ENCODE measurements around the gene LIMA1. TPM values are rescaled to one million over a fixed set of nuclear protein-coding genes. Genes with fewer than 3 reads are reported as not detected.

Gene LIMA1
- total RNA-seq, 3 donors from 2014 or later: 155 to 364 (median 249) TPM

DNA sequence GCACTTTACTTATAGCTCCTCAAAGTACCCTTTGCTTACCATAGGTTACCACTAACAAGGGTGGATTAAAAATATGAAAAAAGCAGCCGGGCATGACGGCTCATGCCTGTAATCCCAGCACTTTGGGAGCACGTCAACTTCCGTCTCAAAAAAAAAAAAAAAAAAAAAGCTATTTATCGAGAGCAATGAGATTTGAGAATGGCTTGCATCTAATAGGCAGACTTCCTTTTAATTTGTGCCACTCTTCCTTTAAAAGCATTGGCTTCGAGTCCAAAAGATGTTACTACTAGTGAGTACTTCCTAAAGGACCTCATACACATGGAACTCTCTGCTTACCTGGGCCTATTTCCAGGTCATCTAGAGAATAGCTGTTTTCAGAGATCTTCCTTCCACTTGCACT is 77.7 kb downstream of the LIMA1 start:
- Histone ChIP-seq H3K36me3 (ENCODE audit: low read depth) (peaks cover 6% of the 10 kb centered on the region), H3K9me3 (no peaks in the 10 kb centered on the region), H3K4me1 (ENCODE audit: low read depth) (peaks cover 8% of the 10 kb centered on the region), H3K4me3 (no peak overlapping the region)
- ATAC-seq (no peak), DNase-seq (no peak)
- intact Hi-C loops (cut with DNase I, micrococcal nuclease): no loop called here
- TF ChIP-seq, protein P1, sequence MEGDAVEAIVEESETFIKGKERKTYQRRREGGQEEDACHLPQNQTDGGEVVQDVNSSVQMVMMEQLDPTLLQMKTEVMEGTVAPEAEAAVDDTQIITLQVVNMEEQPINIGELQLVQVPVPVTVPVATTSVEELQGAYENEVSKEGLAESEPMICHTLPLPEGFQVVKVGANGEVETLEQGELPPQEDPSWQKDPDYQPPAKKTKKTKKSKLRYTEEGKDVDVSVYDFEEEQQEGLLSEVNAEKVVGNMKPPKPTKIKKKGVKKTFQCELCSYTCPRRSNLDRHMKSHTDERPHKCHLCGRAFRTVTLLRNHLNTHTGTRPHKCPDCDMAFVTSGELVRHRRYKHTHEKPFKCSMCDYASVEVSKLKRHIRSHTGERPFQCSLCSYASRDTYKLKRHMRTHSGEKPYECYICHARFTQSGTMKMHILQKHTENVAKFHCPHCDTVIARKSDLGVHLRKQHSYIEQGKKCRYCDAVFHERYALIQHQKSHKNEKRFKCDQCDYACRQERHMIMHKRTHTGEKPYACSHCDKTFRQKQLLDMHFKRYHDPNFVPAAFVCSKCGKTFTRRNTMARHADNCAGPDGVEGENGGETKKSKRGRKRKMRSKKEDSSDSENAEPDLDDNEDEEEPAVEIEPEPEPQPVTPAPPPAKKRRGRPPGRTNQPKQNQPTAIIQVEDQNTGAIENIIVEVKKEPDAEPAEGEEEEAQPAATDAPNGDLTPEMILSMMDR (IDR thresholded peaks at IDR 0.05): no peak

DNA sequence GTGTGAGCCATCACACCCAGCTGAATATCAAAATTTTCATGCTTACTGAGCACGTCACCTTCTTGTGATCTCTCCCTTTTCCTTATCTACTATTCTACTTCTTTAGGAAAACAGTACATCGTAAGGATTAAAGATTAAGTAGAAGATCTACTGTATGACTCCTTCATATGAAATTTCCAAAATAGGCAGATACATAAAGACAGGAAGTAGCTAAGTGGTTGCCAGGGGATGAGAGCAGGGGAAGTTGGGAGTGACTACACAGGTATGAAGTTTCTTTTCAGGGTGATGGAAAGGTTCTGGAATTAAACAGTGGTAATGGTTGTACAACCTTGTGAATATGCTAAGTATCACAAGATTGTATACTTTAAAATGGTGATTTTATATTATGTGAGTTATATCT is 79.6 kb downstream of the LIMA1 start:
- TF ChIP-seq, protein P1 (IDR thresholded peaks at IDR 0.05): no peak
- Histone ChIP-seq H3K4me1 (ENCODE audit: low read depth) (peaks cover 8% of the 10 kb centered on the region), H3K9me3 (no peaks in the 10 kb centered on the region), H3K4me3 (no peak overlapping the region), H3K36me3 (ENCODE audit: low read depth) (peaks cover 6% of the 10 kb centered on the region)
- intact Hi-C loops (cut with DNase I, micrococcal nuclease): no loop called here
- ATAC-seq (no peak), DNase-seq (no peak)

DNA sequence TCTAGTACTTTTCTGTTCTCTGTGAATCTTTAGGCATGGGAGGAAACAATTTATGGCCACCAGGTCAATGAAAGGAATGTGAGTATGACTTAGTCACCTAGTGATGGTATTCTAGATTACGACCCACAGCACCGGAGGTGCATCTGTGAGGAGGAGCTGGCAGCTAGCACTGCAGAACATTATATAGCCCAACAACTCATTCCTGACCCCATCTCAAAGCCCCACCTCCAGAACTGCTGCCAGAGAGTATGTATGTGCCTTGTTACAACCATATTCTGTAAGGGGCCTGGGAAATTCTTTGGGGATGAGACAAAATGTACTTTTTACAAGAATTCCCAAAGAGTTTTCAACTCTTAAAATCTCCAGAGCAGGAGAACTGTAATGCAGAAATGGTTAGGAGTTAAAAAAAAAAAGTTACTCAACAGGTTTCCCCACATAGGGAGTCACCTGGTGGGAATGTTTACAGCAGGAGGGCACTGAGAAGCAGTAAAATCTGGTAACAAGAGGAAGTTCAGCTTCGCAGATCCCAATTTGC is 81.3 kb downstream of the LIMA1 start:
- intact Hi-C loops (cut with DNase I, micrococcal nuclease): no loop called here
- Histone ChIP-seq H3K4me3 (no peak overlapping the region), H3K36me3 (ENCODE audit: low read depth) (peaks cover 6% of the 10 kb centered on the region), H3K4me1 (ENCODE audit: low read depth) (peaks cover 10% of the 10 kb centered on the region), H3K9me3 (no peaks in the 10 kb centered on the region)
- peak in 1 of 3 donors; percentile 42 for DNase-seq
- TF ChIP-seq, protein P1 (IDR thresholded peaks at IDR 0.05): no peak
- peak; percentile 91 for ATAC-seq

DNA sequence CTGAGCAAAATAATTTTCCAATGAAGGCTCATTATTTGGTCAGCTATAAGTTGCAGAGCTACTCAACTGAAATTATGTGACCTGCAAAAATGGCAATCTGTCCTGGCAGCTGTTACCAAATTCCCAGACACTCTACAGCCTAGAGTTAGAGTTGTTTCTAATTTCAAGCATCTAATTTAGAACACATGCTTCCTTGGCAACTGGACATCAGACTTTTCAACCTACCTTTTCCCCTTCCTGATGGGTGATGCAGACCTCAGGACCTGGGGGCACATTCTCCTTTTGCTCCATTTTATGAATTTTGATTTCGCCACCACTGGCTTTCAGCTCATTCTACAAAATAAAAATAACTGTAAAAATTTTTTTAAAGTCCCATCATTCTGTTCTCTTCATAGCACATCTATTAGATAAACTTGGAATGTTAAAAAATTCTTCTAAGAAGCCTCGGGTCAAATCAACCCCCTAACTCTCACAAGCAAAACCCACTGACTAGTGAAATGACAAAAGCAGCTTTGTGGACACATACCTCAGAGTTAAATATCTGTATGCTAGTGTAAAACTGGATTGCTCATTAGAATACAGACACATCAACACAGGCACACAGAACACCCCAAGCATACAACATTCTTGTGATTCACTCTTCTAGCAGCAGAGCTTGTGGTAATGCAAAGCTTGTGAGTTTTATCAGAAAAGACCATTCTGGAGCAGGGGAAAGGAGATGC is 82.6 kb downstream of the LIMA1 start:
- TF ChIP-seq, protein P1 (IDR thresholded peaks at IDR 0.05): no peak
- H3K36me3 ChIP-seq (ENCODE audit: low read depth): peaks cover 6% of the 10 kb centered on the region
- intact Hi-C loops (cut with DNase I, micrococcal nuclease): no loop called here
- no peaks in the 10 kb centered on the region for H3K9me3 ChIP-seq
- H3K4me3 ChIP-seq: no peak overlapping the region
- DNase-seq (no peak), ATAC-seq (no peak)
- peaks cover 15% of the 10 kb centered on the region for H3K4me1 ChIP-seq (ENCODE audit: low read depth)

DNA sequence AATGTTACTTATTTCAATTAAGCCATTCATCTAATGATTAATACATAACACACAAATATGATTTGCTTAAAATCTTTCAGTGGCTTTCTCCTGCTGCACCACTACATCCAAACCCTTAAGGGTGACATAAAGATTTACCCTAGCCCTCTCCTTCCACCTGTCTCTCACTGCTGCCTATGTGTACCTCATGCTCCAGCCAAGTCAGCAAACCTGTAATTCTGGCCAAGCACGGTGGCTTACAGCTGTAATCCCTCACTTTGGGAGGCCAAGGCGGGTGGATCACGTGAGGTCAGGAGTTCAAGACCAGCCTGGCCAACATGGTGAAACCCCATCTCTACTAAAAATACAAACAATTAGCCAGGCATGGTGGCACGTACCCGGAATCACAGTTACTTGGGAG is 84.5 kb downstream of the LIMA1 start:
- Histone ChIP-seq H3K9me3 (no peaks in the 10 kb centered on the region), H3K4me1 (ENCODE audit: low read depth) (peaks cover 15% of the 10 kb centered on the region), H3K36me3 (ENCODE audit: low read depth) (peaks cover 4% of the 10 kb centered on the region), H3K4me3 (no peak overlapping the region)
- TF ChIP-seq, protein P1 (IDR thresholded peaks at IDR 0.05): no peak
- intact Hi-C loops (cut with DNase I, micrococcal nuclease): no loop called here
- DNase-seq (no peak), ATAC-seq (no peak)

All from mucosa of descending colon (tissue), 3 donors.